ENCODE results near the gene CAMKK1. TPM values are rescaled to one million over a fixed set of nuclear protein-coding genes. Genes with fewer than 3 reads are reported as not detected.

Gene CAMKK1
- polyA plus RNA-seq, 1 of the 3 experiments (the other 2 are of a cell fraction), result 6.8 TPM

GRCh38 chr17:3905017-3905520 lies 12.2 kb upstream of the CAMKK1 start (continued):
- TF ChIP-seq RAD21 (IDR thresholded peaks at IDR 0.05; ENCODE audit: low read length), result no peak
- TF ChIP-seq MXI1 (IDR thresholded peaks at IDR 0.05; ENCODE audit: low read depth, low read length), result no peak
- no peak for TF ChIP-seq ELF1 (IDR thresholded peaks at IDR 0.05)
- TF ChIP-seq TEAD4 (IDR thresholded peaks at IDR 0.05; ENCODE audit: borderline replicate concordance, insufficient read depth), result no peak
- TF ChIP-seq EP300 (IDR thresholded peaks at IDR 0.05; ENCODE audit: borderline replicate concordance in 1 of 2, low read depth in 1 of 2, low read length in 1 of 2), result no peak

GRCh38 chr17:3904501-3904900 lies 11.6 kb upstream of the CAMKK1 start:
- POLR2A ChIA-PET, result no interaction called here
- Histone ChIP-seq H3K27me3 (ENCODE audit: insufficient read depth) (no peaks in the 10 kb centered on the region), H3K27ac (ENCODE audit: low read depth in 2 of 2, low read length in 1 of 2) (no peak overlapping the region), H2AFZ (ENCODE audit: low read depth) (no peak overlapping the region), H4K20me1 (ENCODE audit: insufficient read depth) (no peaks in the 10 kb centered on the region), H3K4me1 (ENCODE audit: control insufficient read depth in 1 of 2, insufficient read depth in 2 of 2, low read depth in 1 of 2, low read length in 1 of 2) (no peaks in the 10 kb centered on the region; a peak in 1 of 4 replicates), H3K36me3 (replicated peaks in 1 of 2; ENCODE audit: control insufficient read depth in 1 of 2, insufficient read depth in 2 of 2, low read length in 1 of 2) (no peaks in the 10 kb centered on the region), H3F3A (replicated peaks; ENCODE audit: insufficient read depth) (no peaks in the 10 kb centered on the region), H3K9me3 (no peaks in the 10 kb centered on the region), H3K4me2 (no peak overlapping the region), H3K4me3 (ENCODE audit: low read depth in 2 of 2, low read length in 1 of 2) (no peak overlapping the region), H3K9ac (no peak overlapping the region), H3K79me2 (ENCODE audit: insufficient read depth) (no peaks in the 10 kb centered on the region), H3K9me2 (no peaks in the 10 kb centered on the region)
- CTCF ChIA-PET, result interaction anchor here (1.0 to 3.4 kb wide), 3 partner anchors 9 to 171 kb away, joined by 6 to 34 read pairs (median 10); no protein-coding TSS in a partner anchor
- no peak for DNase-seq
- no peak for TF ChIP-seq MXI1 (IDR thresholded peaks at IDR 0.05; ENCODE audit: low read depth, low read length)
- no peak for TF ChIP-seq RAD21 (IDR thresholded peaks at IDR 0.05; ENCODE audit: low read length)
- TF ChIP-seq REST (IDR thresholded peaks at IDR 0.05; ENCODE audit: low read depth, low read length), result no peak
- no peak for TF ChIP-seq TAF1 (IDR thresholded peaks at IDR 0.05; ENCODE audit: borderline replicate concordance, low read depth, low read length)
- no peak for TF ChIP-seq GABPA (IDR thresholded peaks at IDR 0.05; ENCODE audit: low read depth)
- TF ChIP-seq FOXJ3 (CRISPR knock-in tag; IDR thresholded peaks at IDR 0.05), result no peak
- no peak for TF ChIP-seq USF2 (IDR thresholded peaks at IDR 0.05; ENCODE audit: borderline replicate concordance, low read depth, low read length)
- no peak for TF ChIP-seq JUND (IDR thresholded peaks at IDR 0.05)
- no peak for TF ChIP-seq PBX3 (IDR thresholded peaks at IDR 0.05)
- no peak for TF ChIP-seq FOSL2 (IDR thresholded peaks at IDR 0.05; ENCODE audit: borderline replicate concordance, low read depth)
- TF ChIP-seq IRF3 (IDR thresholded peaks at IDR 0.05; ENCODE audit: low read depth, low read length), result no peak
- TF ChIP-seq RFX5 (IDR thresholded peaks at IDR 0.05; ENCODE audit: low read length), result no peak
- 74% methylated on average over 12 of the region's 15 CpGs for WGBS (ENCODE audit: low lambda C conversion rate)
